Mesenchymal stem cell (in vitro differentiated cells and primary cell): ENCODE results near the gene SYNPO.

Source experiments
- DNase-seq: peaks from one replicate; pipeline ENCODE4 v3.0.0-alpha.2; 2013
- H2AFZ ChIP-seq: one replicate; pipeline ENCODE4 v1.6.1; 2013; ENCODE audit warnings: low read depth, mild to moderate bottlenecking, control low read depth, inconsistent platforms, low read length, moderate library complexity
- H2AK5ac ChIP-seq: 2 replicates; pipeline ENCODE4 v1.6.1; 2013; ENCODE audit warnings: low read length, moderate library complexity, mild to moderate bottlenecking, inconsistent platforms; ENCODE audit not compliant: severe bottlenecking
- H2BK120ac ChIP-seq: one replicate; pipeline ENCODE4 v1.6.1; 2013; ENCODE audit warnings: low read depth, mild to moderate bottlenecking, inconsistent platforms, low read length, moderate library complexity
- H2BK12ac ChIP-seq, 2 experiments: one replicate each; pipeline ENCODE4 v1.6.1; 2013; ENCODE audit warnings: inconsistent platforms in 2 of 2, low read length in 2 of 2, mild to moderate bottlenecking in 2 of 2, moderate library complexity in 2 of 2, control low read depth in 1 of 2
- H2BK15ac ChIP-seq: one replicate; pipeline ENCODE4 v1.6.1; 2013; ENCODE audit warnings: mild to moderate bottlenecking, low read depth, inconsistent platforms; ENCODE audit not compliant: poor library complexity, severe bottlenecking
- H2BK5ac ChIP-seq: 2 replicates; pipeline ENCODE4 v1.6.1; 2013; ENCODE audit warnings: low read depth, mild to moderate bottlenecking, low read length, control low read depth, inconsistent platforms; ENCODE audit not compliant: poor library complexity, severe bottlenecking
- H3K14ac ChIP-seq, 2 experiments: one replicate each; pipeline ENCODE4 v1.6.1; 2013; ENCODE audit warnings: inconsistent platforms in 2 of 2, low read length in 2 of 2, control low read depth in 1 of 2, mild to moderate bottlenecking in 1 of 2, moderate library complexity in 1 of 2
- H3K18ac ChIP-seq, 2 experiments: one replicate each; pipeline ENCODE4 v1.6.1; 2013; ENCODE audit warnings: inconsistent platforms in 2 of 2, low read length in 2 of 2, control low read depth in 1 of 2, low read depth in 1 of 2, mild to moderate bottlenecking in 1 of 2
- H3K23ac ChIP-seq, 2 experiments: one replicate each; pipeline ENCODE4 v1.6.1; 2013; ENCODE audit warnings: inconsistent platforms in 2 of 2, low read length in 2 of 2, mild to moderate bottlenecking in 2 of 2, moderate library complexity in 2 of 2, control low read depth in 1 of 2
- H3K27ac ChIP-seq: 2 replicates; pipeline ENCODE4 v1.5.1; 2013; ENCODE audit warnings: mild to moderate bottlenecking, moderate library complexity, low read length, control low read depth, inconsistent platforms; ENCODE audit not compliant: poor library complexity, severe bottlenecking
- H3K27me3 ChIP-seq, 2 experiments: 2 replicates each; pipeline versions ENCODE4 v1.6.1 to v1.7.0; 2013; ENCODE audit warnings: low read length in 2 of 2, mild to moderate bottlenecking in 2 of 2, moderate library complexity in 2 of 2, control low read depth in 1 of 2, inconsistent platforms in 1 of 2; ENCODE audit not compliant: control insufficient read depth in 1 of 2, insufficient read depth in 1 of 2
- H3K36me3 ChIP-seq, 2 experiments: 2 replicates each; pipeline versions ENCODE4 v1.6.1 to v1.7.0; 2013; ENCODE audit warnings: low read length in 2 of 2, control low read depth in 1 of 2, inconsistent platforms in 1 of 2, low read depth in 1 of 2, mild to moderate bottlenecking in 1 of 2; ENCODE audit not compliant: insufficient read depth in 2 of 2, control insufficient read depth in 1 of 2
- H3K4ac ChIP-seq, 2 experiments: one replicate each; pipeline ENCODE4 v1.6.1; 2013; ENCODE audit warnings: inconsistent platforms in 2 of 2, low read length in 2 of 2, mild to moderate bottlenecking in 2 of 2, moderate library complexity in 2 of 2, control low read depth in 1 of 2, low read depth in 1 of 2
- H3K4me1 ChIP-seq: 2 replicates; pipeline ENCODE4 v1.6.1; 2013; ENCODE audit warnings: low read depth, low read length, control low read depth; ENCODE audit not compliant: control insufficient read depth, insufficient read depth
- H3K4me2 ChIP-seq: 2 replicates; pipeline ENCODE4 v1.6.1; 2013; ENCODE audit warnings: low read length, mild to moderate bottlenecking, inconsistent platforms; ENCODE audit not compliant: poor library complexity, severe bottlenecking
- H3K4me3 ChIP-seq, 2 experiments: 2 replicates each; pipeline versions ENCODE4 v1.5.1 to v1.7.0; 2013; ENCODE audit warnings: low read length in 2 of 2, mild to moderate bottlenecking in 2 of 2, control low read depth in 1 of 2, low read depth in 1 of 2; ENCODE audit not compliant: insufficient read depth in 1 of 2
- H3K79me1 ChIP-seq: replicated peaks from 2 replicates; pipeline ENCODE4 v1.6.1; 2013; ENCODE audit warnings: mild to moderate bottlenecking, control low read depth, low read length, inconsistent platforms; ENCODE audit not compliant: poor library complexity, severe bottlenecking
- H3K9ac ChIP-seq: 2 replicates; pipeline ENCODE4 v1.7.0; 2013; ENCODE audit warnings: mild to moderate bottlenecking, low read length, moderate library complexity
- H3K9me3 ChIP-seq: 2 replicates; pipeline ENCODE4 v1.7.0; 2013; ENCODE audit warnings: mild to moderate bottlenecking, low read length; ENCODE audit not compliant: control insufficient read depth
- H4K8ac ChIP-seq: one replicate; pipeline ENCODE4 v1.6.1; 2013; ENCODE audit warnings: inconsistent platforms, mild to moderate bottlenecking, low read length, moderate library complexity
- H4K91ac ChIP-seq: one replicate; pipeline ENCODE4 v1.6.1; 2013; ENCODE audit warnings: mild to moderate bottlenecking, low read length, inconsistent platforms
- WGBS: methylation state at CpG from one replicate; pipeline ENCODE4 v1.1.7; 2013; ENCODE audit warnings: mixed read lengths; 5-methylcytosine and 5-hydroxymethylcytosine counted together

Gene SYNPO

GRCh38 chr5:150628936-150629485 lies 11.4 kb upstream of the SYNPO start:
- Histone ChIP-seq H4K91ac (peak overlapping the region; percentile 4), H2AFZ (no peak overlapping the region), H3K9ac (no peak overlapping the region), H4K8ac (no peak overlapping the region), H2BK120ac (no peak overlapping the region), H3K27ac (no peak overlapping the region), H2BK12ac (no peak overlapping the region), H3K4me1 (peaks cover 20% of the 10 kb centered on the region), H3K23ac (no peak overlapping the region), H3K79me1 (no peaks in the 10 kb centered on the region), H3K14ac (no peak overlapping the region), H2BK15ac (no peak overlapping the region), H3K18ac (peak overlapping the region in 1 of 2 experiments; percentile 68), H3K4ac (no peak overlapping the region), H2AK5ac (no peak overlapping the region), H3K4me2 (no peak overlapping the region), H2BK5ac (no peak overlapping the region), H3K27me3 (peaks cover 0 to 17% of the 10 kb centered on the region in 2 experiments), H3K4me3 (no peak overlapping the region), H3K36me3 (no peaks in the 10 kb centered on the region), H3K9me3 (no peaks in the 10 kb centered on the region)
- DNase-seq, result no peak
- 92% methylated on average over 11 of the region's 12 CpGs for WGBS

GRCh38 chr5:150630016-150630415 lies 10.4 kb upstream of the SYNPO start:
- no peak overlapping the region for H2BK120ac ChIP-seq
- no peak overlapping the region for H3K4ac ChIP-seq
- H3K23ac ChIP-seq, result no peak overlapping the region
- peak overlapping the region in 1 of 2 experiments; percentile 52 for H3K18ac ChIP-seq
- no peak overlapping the region for H3K27ac ChIP-seq
- no peaks in the 10 kb centered on the region for H3K9me3 ChIP-seq
- H2AK5ac ChIP-seq, result no peak overlapping the region
- no peak overlapping the region for H4K91ac ChIP-seq
- H2AFZ ChIP-seq, result no peak overlapping the region
- H3K4me2 ChIP-seq, result no peak overlapping the region
- no peak overlapping the region for H3K14ac ChIP-seq
- WGBS, result 95% methylated on average over 6 of the region's 6 CpGs
- H3K4me3 ChIP-seq, result no peak overlapping the region
- peak overlapping the region in 1 of 2 experiments; percentile 45 for H2BK12ac ChIP-seq
- H3K79me1 ChIP-seq, result no peaks in the 10 kb centered on the region
- no peak overlapping the region for H3K9ac ChIP-seq
- H2BK5ac ChIP-seq, result no peak overlapping the region
- no peak for DNase-seq
- peaks cover 15% of the 10 kb centered on the region for H3K4me1 ChIP-seq
- H2BK15ac ChIP-seq, result no peak overlapping the region
- H3K36me3 ChIP-seq, result no peaks in the 10 kb centered on the region
- peaks cover 0 to 11% of the 10 kb centered on the region in 2 experiments for H3K27me3 ChIP-seq
- H4K8ac ChIP-seq, result no peak overlapping the region

DNA sequence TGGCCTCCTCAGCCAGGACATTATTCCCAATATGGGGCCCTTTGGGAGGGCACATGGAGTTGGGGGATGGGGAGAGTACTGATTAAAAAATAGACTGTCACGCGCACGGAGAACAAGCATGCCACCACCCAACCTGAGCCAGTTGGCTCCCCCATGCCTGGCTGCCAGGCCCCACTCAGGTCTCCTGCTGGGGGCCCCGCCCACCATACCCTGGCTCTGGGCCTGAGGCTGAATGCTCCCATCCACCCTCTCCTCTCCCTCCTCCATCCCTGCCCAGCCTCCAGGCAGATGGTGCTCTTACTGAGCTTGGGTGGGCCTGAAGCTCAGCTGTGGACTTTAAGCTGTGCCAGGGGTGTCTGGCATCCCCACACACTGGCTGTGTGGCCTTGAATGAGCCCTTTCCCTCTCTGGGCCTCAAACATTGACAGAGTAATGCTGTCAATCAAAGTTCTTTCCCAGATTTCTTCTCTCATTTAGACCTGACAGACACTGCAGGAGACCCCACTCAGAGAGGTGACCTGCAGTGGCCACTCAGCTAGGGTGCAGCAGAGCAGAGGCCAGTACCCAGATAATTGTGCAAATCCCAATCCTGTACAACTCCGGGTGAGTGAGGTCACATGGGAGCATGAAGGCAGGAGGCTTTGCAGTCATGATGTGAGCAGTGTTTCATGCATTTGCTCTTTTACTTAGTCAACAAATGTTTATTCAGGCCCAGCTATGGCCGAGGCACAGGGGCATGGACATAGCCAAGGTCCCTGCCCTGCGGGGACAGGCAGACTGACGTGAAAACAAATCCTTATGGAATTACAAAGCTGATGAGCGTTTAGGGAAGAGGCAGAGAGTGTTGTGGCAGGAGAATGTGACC lies 9.8 kb upstream of the SYNPO start:
- Histone ChIP-seq H3K23ac (no peak overlapping the region), H3K9ac (no peak overlapping the region), H3K14ac (peak overlapping the region in 1 of 2 experiments; percentile 79), H4K8ac (no peak overlapping the region), H2AK5ac (no peak overlapping the region), H2BK15ac (peak overlapping the region; percentile 68), H2AFZ (no peak overlapping the region), H3K27me3 (peaks cover 0 to 5% of the 10 kb centered on the region in 2 experiments), H3K9me3 (no peaks in the 10 kb centered on the region), H2BK120ac (peak overlapping the region; percentile 27), H3K4me2 (no peak overlapping the region), H3K18ac (peak overlapping the region; percentile 41 to 52), H3K4ac (no peak overlapping the region), H4K91ac (peak overlapping the region; percentile 60), H3K79me1 (no peaks in the 10 kb centered on the region), H3K4me3 (no peak overlapping the region), H3K27ac (no peak overlapping the region), H2BK5ac (no peak overlapping the region), H3K36me3 (no peaks in the 10 kb centered on the region), H2BK12ac (peak overlapping the region; percentile 38 to 49), H3K4me1 (peaks cover 12% of the 10 kb centered on the region)
- 67% methylated on average over 6 of the region's 9 CpGs for WGBS
- DNase-seq, result peak; percentile 51

DNA sequence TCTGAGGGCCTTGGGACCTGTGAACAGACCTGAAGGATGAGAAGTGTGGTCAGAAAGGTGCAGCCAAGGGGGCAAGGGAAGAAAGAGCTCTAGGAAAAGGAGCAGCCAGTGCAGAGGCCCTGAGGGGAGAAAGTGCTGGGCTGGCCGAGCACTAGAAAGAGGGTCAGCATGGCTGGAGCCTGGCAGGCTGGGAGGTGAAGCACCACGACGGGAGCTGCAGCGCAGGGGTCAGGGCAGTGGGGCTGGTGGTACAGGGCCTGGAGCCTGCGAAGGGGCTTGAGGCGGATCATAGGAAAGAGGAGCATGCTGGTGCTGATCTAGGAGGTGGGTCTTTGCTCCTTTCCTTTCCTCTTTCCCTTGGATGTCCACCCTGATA lies 9.1 kb upstream of the SYNPO start:
- Histone ChIP-seq H2BK12ac (peak overlapping the region; percentile 49 to 69), H3K9me3 (no peaks in the 10 kb centered on the region), H3K4me2 (no peak overlapping the region), H3K9ac (no peak overlapping the region), H3K4me1 (peaks cover 13% of the 10 kb centered on the region), H2BK120ac (peak overlapping the region; percentile 27), H2BK15ac (no peak overlapping the region), H3K18ac (peak overlapping the region; percentile 37 to 44), H3K4ac (peak overlapping the region in 1 of 2 experiments; percentile 59), H3K27me3 (no peaks in the 10 kb centered on the region), H4K8ac (no peak overlapping the region), H3K27ac (no peak overlapping the region), H4K91ac (peak overlapping the region; percentile 52), H3K23ac (no peak overlapping the region), H2AFZ (no peak overlapping the region), H3K79me1 (no peaks in the 10 kb centered on the region), H2BK5ac (no peak overlapping the region), H3K36me3 (no peaks in the 10 kb centered on the region), H3K4me3 (no peak overlapping the region), H2AK5ac (no peak overlapping the region), H3K14ac (no peak overlapping the region)
- no peak for DNase-seq
- WGBS, result 79% methylated on average over 4 of the region's 6 CpGs
